Stimulated activated CD4-positive, alpha-beta T cell treated with anti-CD3 and anti-CD28 coated beads, Interleukin-12 subunit alpha, Interleukin-12 subunit beta, amount 100 ng/mL, for 24 hours (primary cell): ENCODE results near the gene CATSPER3.
A peak's percentile ranks its signal among the peaks of the same experiment; 100 is the strongest.

ENCODE experiments used
- DNase-seq, 2 experiments: peaks; one replicate each; pipeline ENCODE4 v3.0.0-alpha.2; 2020; ENCODE audit warnings: low read depth in 2 of 2

Gene CATSPER3

DNA sequence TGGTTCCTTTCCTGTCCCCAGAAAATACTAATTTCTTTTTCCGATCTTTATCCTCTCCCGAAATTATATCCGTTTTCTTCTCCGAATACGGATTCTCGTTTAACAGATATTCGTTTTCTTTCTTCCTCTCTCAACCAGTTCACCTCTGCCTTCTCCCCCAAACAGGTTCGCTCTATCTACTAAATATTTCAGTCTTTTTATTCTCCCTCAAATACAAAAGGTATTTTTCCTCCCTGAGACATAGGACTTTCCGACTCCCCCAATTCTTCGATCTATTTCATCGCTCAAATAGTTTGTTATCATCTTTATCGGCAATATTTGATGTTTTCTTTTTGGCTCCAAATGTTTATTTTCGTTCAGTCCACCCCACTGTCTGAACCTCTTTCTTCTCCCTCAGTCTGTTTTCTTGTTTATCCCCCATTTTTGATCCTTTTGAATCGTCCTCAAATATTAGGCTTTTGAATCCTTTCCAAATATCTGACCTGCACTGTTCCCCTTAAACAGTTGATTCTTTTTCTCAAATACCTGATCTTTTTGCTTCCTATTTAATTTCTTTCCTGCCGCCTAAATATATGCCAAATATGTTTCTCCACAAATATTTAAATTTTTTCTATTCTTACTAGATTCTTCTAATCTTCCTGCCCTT is 61.9 kb downstream of the CATSPER3 start:
- DNase-seq = no peak

DNA sequence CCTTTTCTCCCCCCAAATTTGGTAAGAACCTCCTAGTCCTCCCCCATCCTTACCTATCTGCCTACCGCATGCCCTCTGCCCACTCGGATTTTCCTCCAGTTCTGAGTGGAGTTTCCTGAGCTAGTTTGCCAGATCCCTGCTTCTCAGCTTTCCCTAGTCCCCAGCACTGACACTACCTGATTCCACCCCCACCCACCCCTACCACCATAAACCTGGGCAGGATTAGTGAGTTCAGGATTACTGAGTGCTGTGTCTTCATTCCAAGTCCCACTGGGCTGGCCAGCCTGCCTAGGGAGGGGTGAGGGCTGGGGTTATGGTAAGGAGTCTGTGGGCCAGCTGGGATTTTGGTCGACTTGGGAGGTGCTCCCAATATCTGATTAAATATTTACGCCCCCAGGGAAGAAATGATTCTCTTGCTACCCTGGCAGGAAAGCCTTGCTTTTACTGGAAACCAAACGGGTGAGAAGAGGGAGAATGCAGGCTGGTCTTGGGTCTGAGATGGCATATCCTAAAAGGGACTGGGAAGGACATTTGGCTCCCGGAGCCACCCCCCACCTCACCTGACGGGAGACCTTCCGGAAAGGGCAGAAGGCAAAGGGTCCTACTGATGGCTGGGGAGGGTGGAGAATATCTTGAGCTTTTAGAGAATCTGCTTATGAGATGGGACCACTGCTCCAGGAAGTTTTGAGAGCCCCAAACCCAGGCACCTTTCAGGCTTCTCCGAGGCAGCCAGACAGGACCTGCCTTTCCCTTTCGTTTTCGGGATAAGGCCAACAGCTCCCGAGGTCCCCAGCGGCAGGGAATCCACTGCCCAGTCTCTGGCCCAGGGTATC is 62.6 kb downstream of the CATSPER3 start:
- no peak for DNase-seq

DNA sequence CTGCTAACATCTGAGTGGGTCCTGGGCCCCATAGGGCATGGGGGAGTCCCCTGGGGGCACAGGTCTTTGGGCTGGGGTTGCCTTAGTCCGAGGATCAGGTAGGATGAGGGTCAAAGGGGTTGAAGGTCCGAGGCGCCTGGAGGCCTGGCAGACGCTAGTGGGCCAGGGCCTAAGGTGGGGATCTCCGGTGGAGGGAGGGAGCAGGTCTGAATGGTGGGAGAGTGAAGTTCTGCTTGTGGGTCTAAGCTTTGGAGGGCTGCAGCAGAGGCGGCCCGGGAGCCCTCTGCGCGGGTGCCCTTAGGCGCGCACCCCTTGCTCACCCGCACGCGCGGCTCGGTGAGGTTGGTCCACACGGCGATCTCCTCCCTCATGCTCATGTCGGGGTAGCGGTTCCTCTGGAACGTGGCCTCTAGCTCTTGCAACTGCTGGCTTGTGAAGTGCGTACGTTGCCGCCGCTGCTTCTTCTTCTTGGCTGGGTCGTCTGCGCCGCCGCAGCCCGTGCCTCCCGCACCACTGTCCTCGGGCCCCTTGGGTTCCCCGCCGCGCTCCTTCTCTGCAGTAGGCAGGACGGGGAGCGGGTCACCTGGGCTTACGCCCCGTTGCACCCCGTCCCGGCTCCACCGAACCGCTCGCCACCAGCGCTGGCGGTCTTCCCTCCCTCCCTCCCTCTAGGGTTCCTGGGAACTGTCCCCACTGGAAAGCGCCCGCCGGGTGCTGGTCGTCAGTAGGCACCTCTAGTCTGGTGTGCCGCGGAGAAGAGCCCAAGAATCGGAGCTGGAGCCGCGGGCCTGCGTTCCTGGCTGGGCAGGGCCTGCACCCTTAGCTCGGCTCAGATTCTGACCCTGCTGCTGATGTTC is 63.5 kb downstream of the CATSPER3 start:
- DNase-seq = no peak

DNA sequence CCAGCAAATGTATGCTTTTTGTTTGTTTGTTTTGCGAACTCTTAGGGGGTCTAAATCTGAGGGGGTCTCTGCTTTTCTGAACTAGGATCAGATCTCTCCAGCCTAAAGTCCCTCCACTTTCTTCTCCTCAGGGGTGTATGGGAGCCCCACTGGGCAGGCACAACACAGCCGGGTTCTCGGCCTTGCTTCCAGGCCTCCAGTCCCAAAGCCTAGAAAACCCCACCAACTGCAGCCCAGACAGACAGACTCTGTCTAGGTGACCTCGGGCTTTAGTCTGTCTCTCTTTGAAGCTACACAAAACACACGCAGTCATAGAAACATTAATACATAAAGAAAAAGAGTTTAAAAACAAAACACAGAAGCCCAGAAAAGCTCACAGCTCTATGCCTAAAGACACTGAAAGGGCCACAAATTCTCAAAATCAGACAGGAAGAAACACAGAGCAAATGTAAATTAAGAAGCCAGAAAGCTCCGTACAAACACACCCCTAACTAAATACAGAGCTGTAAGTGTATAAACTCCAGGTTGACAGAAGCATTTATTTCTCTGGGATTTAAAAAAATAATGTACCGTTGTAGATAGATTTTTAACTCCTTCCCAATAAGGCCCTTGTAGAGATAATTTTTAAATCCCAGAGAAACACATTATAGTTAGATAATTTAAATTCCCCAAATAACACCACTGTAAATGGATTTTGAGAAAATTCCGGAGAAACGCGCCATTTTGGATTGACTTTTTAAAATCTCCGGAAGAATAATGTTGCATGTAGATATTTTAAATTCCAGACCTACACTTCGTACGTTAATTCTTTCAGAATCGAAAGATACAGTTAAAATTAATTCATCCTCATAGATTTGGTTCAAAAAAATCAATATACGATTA is 64.3 kb downstream of the CATSPER3 start:
- no peak for DNase-seq

DNA sequence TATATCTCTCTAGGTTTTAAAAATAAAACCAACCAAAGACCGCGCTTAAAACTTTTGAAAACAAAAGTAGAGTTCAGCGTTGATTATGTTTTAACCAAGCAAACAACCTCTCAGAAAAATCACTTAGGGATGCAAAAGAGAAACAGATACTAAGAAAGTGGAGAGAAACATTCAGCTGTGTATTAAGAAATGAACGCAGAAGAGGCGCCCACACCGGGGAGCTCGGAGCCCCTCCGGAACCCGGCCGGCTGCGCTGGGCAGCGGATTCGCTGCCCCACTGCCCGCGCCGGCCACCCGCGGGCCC is 64.9 kb downstream of the CATSPER3 start:
- DNase-seq = no peak

DNA sequence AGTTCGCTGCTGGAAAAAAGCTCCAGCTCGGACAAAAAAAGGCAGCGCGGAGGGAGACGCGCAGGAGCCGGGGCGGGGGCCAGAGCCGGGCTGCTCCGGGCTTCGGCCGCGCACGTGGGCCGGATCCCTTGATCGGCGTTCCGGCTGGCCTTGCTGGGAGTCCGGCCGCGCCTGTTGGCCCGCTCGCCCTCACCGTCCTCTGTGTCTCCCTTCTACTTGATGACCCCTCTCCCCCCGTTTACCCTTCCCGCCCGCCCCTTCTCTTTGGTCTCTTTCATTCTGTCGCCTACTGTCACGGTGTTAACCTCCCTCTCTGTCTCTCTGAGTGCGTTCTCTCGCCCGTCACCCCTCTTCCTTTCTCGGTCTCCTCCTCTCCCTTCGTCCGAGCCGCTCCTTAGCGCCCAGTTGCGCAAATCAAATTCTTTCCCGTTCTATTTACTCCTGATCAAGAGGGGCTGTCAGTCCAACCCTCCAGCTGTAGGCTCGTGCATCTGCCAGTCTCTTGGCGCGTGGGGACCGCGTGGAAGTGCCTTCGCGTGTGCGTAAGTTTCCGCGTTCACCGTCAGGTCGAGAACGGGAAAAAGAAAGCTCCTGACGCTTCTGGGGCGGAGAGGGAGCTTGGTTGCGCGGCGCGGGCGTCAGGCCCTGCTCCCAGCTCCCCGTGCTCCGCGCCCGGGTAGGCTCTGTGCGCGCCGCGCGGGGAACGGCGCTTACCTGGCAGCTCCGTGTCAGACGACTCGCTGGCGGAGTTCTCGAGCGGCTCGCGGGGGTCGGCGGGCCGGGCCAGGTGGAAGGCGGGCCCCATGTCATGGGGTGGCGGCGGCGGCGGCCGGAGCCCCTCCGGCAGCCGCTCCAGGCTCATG is 65.5 kb downstream of the CATSPER3 start:
- no peak for DNase-seq

DNA sequence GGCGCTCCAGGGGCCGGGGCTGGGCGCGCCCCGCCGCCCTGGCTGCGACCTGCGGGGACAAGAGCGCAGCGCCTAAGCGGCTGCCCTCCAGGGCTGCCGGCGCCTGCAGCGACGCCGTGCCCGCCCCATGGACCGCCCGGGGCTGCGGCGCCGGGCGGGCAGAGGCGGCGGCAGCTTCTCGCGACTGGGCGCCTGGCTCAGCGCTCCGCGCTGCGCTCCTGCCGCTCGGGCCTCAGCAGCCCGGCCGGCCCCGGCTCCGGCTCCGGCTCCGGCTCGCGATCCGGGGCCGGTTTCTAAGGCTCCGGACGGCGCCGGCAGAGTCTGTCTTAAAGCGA is 66.2 kb downstream of the CATSPER3 start, which contains the start of gene PITX1:
Gene PITX1 (minus strand): TSS at position 328 of the 335 bp plus-strand sequence. CDS start 347 bp downstream, outside the sequence.
- no peak for DNase-seq

DNA sequence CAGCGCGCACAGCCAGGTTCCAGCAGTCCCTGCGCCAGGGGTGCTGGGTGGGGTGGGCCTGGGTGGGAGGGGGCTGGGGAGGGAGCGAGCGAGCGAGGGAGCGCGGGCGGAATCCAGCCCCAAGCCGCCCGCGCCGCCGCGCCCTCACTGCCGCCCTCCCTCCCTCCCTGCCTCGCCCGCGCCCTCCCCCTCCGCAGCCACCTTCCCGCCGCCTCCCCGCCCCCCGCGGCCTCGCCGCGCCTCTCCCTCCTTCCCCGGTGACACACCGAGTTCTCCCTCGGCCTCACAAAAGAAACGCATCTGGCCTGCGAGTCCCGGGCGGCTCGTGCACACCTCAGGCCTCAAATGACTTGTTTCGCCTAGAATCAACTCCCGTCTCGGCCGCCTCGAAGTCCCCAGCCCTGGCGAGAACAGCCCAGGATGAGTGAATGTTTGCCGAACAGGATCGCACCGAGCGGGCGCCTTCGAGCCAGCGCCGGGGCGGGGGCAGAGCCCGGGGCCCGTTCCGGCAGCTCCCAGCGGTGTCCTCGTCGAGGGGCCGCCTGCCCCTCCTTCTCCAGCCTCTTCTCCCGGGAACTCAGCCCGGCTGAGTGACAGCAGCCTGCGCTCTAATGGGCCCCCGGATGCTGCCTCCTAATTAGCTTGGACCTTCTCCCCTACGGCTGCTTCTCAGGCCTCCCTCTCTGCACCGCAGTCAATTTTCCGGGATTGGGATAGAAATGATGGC is 66.7 kb downstream of the CATSPER3 start:
- DNase-seq = peak in 1 of 2 experiments; percentile 31

DNA sequence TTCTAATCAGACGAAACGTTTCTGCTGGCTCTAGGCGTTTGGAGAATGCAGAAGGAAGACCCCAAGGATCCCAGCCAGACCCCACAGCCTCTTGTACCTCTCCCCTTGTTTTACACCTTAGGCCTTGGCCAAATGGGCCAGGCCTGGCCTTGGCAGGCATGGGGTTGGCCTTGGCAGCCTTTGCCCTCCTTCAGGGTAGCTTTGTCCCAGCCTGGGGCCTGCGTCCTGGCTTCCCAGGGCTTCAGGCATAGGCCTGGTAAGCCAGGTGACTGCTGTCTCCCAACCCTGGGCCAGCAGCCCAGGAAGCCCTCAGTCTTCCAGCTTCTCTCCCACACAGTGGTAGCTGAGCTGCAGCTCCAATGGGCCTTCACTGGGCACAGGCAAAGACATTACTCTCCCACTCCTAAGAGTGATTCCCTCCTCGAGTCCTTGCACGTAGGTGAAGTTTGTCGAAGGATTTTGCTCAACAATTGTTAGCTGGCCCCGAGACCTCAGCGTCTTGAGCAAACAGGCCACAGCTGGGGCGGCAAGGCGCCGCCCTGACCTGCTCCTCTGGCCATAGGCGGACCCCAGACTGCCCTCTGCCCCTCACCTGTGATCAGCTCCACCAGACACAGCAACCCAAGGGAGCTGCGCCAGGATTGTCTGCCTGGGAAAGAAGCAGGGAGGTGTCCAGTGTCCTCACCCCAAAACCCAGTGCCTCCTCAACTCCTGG is 67.4 kb downstream of the CATSPER3 start:
- no peak for DNase-seq

DNA sequence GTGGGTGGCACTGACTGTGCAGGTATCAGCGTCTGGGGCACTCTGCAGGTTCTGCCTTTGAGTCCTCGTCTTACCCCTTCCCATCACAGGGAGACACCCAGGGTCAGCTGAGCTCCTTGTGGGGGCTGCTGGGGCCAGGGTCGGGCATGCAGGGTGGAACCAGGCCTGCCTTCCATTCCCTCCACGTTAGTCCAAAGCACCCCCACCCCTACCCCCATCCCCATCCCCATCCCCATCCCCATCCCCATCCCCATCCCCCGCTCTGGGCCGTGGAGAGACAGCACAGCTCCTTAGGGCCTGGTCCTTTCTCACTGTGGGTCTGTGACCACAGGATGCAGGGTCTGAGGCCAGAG is 67.9 kb downstream of the CATSPER3 start:
- DNase-seq = no peak

DNA sequence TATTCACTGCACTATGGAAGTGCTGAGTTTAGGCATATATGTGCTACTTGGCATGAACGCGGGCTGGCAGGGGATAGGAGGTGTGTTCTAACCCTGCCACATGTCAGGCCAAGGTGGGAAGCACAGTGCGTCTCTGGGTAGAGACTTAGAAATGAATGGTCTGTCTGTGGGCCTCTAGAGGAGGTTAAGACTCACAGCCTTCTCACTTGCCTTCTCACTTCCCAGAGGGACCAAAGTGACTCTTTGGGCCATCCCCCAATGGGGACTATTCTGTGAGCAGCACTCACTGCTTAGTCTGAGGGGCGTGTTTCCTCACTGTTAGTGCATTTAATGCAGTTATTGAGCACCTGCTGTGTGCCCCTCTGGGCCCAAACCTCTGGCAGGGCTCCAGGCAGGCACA is 68.7 kb downstream of the CATSPER3 start:
- no peak for DNase-seq

DNA sequence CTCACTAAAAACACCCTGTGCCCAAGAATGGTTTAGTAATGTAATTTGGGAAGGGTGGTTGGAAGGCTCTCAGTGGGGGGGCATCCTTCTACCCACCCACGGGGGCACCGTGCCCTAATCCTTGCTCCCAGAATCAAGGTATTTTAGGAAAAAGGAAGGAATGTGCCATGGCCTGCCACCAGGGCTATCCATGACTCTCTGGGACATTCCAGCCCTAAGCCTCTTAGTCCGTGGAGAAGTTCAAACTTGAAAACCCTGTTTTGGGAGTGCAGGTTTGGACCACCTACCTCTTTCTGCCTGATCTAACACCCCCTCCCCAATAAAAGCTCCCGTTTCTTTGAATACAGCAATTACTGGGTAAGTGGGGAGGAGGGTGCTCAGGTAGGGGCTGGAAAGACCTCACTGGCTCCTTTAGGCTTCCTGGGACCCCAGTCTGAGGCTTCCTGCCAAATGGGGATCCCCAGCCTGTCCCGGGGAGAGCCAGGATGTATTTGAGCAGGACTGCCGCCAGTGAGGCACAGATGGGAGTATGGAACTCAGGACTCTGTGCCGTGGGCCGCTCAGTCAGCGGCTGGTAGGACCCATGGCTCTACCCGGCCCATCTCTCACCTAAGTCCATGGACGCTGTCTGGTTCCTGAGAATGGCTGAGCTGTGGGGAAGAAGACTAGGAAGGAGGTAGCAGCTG is 70.0 kb downstream of the CATSPER3 start:
- DNase-seq = no peak

DNA sequence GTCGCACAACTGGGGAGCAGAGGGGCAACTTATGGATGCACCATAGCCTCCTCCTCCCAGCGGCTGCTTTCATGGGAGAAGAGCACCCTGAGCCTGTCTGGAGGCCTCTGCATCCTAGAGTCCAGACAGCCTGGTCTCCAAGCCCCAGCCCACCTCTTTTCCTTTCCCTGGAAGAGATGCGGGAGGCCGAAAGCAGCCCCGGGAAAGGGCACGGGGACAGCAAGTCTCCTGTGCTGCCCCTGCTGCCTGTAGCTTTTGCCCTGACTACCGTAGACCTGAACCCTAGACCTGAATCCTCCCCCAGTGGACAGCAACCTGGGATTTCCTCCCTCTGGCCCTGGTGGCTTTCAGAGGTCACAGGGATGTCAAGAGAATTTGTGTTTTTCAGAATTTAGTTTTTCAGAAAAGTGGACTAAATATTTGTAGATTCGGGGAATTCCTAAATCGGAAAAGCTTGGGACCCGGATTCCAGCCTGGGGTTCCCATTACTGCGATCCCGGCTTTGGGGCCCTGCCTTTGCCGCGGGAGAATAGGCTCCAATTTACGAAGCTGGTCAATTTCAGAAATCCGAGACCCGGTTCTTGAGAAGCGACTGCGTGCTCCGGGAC is 70.6 kb downstream of the CATSPER3 start:
- DNase-seq = no peak

DNA sequence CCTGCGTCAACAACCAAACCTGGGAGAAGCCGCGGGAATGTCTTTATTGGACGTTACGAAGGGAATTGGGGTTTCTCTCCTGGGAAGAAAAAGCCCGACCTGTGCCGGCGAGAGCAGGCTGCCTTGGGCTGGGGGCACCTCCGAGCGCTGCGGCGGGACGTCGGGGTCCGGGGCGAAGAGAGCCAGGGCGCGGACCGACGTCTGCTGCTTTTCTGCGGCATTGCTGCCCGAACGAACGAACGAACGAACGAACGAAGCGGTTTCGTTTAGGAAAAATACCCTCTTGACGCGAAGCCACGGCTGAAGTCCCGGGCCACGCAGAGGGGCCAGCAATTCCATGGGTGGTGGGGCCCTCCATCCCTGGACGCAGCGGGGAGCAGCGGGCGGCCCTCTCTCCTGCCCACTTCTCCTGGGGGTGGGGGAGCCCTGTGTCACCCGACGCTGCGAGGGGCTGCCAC is 71.1 kb downstream of the CATSPER3 start:
- no peak for DNase-seq

DNA sequence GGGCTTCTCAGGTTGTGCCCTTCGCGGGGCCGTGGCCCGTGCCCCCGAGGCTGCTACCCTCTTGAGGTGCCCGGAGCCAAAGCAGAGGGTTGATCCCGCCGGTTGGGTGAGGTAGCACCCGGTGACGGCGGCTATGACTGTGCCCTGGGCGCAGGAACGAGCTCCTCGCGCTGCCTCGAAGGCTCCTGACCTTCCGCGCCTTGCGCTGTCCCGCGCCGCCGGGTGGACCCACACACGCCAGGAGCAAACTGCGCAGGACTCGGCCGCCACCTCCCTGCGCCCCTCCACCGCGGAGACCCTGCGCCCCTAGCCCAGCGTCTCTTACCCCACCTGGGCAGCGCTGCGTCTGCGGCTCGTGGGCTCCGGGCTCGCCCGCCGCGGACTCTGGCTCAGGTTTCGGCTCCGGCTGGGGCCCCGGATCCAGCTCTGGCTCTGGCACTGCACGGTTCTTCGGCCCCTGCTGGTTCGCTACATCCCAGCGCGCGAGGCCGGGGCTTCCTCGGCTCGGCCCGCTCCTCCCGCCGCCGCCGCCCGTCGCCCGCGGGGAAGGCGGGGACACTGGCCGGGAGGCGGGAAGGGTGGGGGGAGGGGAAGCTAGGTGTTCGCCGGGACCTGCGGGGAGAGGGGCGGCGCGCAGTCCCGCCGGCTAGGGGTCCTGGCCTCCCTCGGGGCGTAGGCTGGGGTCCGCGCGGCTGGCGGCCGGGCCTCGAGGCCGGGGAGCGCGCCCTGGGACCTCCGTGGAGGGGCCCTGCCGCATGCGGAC is 71.7 kb downstream of the CATSPER3 start:
- no peak for DNase-seq

DNA sequence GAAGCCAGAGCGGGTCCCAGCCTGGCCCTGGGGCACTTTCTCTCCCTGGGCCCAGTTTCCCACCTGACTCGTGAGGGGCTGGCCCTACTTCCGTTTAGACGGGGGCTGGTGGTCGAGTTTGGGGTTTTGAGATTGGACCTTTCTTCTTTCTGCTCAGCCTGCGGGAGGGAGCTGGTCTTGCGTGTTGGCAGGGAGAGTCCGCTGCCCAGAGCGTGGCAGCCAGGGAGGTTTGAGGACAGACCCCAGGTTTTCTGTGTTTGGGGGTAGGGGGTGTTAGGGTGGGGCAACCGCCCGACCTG is 72.3 kb downstream of the CATSPER3 start:
- DNase-seq = no peak

DNA sequence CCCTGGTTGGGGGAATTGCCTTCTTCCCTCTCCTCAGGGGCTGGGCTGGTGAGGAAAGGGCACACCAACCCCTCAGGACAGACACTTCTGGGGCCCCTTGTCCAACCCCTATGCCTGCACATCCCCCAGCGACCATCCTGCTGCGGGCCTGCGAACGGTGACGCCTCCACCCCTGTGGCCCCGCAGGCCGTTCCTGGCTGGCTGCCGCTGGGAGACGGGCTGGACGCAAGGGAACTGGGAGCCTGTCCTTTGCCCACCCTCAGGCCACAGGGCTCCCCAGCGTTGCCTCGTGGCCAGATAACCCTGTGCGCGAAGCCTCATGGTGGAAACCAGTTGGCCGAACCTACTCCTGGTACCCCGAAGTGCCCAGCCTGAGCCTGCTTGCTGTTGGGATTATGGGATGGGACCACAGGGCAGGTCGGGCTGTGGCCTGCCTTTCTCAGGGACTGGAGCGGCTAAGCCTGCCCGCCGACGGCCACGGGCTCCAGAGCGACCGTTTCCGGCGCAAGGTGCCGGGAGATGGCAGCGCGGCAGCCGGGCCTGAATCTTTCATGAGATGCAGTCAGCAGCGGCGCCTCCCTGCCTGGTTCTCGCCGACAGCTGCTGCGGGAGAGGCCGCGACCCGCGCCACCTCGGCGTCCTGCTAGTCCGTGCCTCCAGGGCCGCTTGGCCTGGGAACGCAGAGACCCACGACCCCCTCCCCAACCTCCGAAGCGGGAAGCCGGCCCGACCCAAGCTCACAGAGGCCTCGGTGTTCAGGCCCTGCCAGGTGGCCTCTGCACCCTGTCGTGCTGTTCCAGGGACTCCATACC is 72.8 kb downstream of the CATSPER3 start:
- no peak for DNase-seq
